Measurements from ENCODE around the gene MEGF6.

DNA sequence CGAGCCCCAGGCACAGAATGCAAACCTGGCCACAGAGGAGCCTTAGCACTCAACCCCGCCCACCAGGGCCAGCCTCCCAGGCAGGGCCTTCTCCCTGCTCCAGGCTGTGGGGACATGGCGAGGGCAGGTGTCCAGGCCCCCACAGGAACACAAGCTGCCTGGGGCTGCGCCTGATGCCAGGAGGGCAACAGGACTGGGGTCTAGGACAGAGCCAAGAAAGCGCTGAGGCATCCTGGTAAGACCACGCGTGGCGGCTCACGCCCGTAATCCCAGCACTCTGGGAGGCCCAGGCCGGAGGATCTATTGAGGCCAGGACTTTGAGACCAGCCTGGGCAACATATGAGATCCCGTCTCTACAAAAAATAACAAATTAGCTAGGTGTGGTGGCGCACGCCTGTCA lies 59.1 kb downstream of the MEGF6 start:
- TF ChIP-seq CTCF (IDR thresholded peaks at IDR 0.05) = no peak
- no peak for TF ChIP-seq ZFX (IDR thresholded peaks at IDR 0.05; ENCODE audit: borderline replicate concordance)
